Umbilical cord (tissue), 2 donors: ENCODE results near the gene ALDH3B1. TPM values are rescaled to one million over a fixed set of nuclear protein-coding genes. Genes with fewer than 3 reads are reported as not detected.

ENCODE experiments used
- DNase-seq: peaks from one replicate; pipeline ENCODE4 v3.0.0-alpha.2; 2015; ENCODE audit warnings: low spot score
- total RNA-seq: library from RNA; depleted of rRNA; stranded (reverse); fragments of >200 nt; gene quantifications from one replicate; pipeline ENCODE4 v1.2.3, GENCODE V29; 2014; ENCODE audit warnings: low replicate concordance; ENCODE audit not compliant: insufficient read depth

The ALDH3B1 gene
- total RNA-seq, 1 donor from 2014 or later: 19.0 TPM

GRCh38 chr11:68013611-68014156, 3.6 kb downstream of the ALDH3B1 start:
- no peak for DNase-seq

- DNase-seq: no peak
Measured at GRCh38 chr11:68014157-68014946, 4.2 kb downstream of the ALDH3B1 start.

- no peak for DNase-seq
Measured at GRCh38 chr11:68014947-68015447, 4.9 kb downstream of the ALDH3B1 start.

GRCh38 chr11:68015467-68015866, 5.3 kb downstream of the ALDH3B1 start:
- DNase-seq: no peak

GRCh38 chr11:68016161-68016903, 6.2 kb downstream of the ALDH3B1 start:
- DNase-seq: no peak

DNA sequence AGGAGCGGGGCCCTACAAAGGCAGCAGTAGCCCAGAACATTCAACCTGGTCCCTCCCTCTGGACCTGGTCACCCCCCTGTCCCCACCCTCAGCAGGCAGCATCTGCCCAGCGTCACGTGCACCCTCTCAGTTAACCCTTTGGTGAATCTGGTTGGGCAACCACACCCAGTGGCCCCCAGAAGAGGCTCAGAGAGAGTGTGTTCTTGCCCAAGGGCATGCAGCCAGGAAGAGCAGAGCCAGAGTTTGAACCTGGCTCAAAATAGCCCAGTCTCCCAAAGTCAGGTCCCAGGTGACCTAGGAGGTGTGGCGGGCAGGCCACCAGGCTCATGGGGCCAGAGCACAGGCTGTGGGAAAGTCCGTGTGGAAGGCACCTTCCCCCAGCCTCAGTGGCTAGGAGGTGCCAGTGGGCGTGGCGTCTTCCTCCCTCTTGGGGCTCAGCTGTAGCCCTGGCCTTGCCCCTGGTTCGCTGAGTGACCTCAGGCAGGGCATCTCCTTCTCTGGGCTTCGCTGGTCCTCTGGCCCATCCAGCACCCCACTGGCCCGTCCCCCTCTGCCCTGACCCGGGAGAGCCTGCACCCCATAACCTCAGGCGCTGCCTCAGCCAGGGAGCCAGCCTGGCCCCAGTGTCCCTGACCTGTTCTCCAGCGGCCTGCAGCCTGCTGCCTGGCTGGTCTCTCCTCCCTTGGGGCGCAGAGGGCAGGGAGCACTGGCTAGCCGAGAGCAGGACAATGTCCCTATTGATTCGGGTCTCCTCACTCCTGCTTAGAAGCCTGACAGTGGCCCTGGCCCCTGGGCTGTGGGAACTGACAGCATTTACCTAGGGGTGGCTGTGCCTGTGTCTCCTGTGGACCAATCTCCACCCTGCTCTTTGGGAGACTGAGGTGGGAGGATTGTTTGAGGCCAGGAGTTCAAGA, 7.0 kb downstream of the ALDH3B1 start:
- DNase-seq: peak; percentile 25

DNA sequence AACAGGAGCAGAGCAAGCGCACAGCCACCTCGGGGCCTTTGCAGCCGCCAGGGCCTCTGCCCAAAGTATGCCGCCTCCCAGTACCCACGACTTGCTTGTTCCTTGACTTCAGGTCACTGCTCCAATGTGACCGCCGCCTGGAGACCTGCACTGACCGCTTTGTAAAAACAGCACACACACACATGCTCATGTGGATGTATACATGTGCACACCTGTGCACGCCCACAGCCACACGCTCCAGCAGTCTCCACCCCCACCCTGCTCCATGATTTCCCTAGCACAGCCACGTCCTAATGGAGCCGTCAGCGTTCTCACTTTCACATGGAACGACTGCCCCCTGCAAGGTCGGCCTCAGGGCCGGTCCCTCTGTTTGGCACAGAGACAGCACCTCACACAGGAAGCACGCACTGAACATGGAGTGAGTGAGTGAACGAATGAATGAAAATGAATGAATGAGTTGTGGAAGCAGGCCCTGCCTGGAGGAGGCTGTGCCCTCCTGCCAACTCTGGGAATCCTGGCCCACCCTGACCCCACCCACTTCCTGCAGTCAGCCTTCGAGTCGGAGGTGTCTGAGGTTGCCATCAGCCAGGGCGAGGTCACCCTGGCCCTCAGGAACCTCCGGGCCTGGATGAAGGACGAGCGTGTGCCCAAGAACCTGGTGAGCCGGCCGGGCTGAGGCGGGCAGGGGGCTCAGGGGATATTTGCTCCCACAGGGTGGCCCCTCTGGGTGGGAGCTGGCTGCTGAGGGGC, 8.0 kb downstream of the ALDH3B1 start:
- DNase-seq: no peak

DNA sequence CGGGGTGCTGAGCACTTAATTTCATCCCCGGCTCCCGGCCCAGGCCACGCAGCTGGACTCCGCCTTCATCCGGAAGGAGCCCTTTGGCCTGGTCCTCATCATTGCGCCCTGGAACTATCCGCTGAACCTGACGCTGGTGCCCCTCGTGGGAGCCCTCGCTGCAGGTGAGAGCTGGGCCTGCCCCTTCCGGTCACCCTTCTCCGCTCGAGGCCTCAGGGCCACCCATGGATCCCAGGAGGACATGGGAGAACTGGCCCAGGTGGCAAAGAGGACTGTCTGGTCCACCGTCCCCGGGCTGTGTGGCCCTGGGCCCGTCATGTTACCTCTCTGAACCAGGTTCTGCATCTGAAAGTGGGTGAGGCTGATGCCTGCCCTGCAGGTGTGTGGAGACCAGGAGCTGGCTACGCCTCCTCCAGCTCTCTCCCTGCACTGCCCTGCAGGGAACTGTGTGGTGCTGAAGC, 8.6 kb downstream of the ALDH3B1 start:
- DNase-seq: no peak

GRCh38 chr11:68019486-68019885, 9.4 kb downstream of the ALDH3B1 start:
- no peak for DNase-seq

- peak; percentile 33 for DNase-seq
Measured at GRCh38 chr11:68020575-68020974, 10.4 kb downstream of the ALDH3B1 start.

GRCh38 chr11:68021167-68021787, 11.2 kb downstream of the ALDH3B1 start:
- no peak for DNase-seq

GRCh38 chr11:68022531-68022930, 12.4 kb downstream of the ALDH3B1 start:
- no peak for DNase-seq

- DNase-seq: no peak
Measured at GRCh38 chr11:68024508-68024907, 14.4 kb downstream of the ALDH3B1 start.

DNA sequence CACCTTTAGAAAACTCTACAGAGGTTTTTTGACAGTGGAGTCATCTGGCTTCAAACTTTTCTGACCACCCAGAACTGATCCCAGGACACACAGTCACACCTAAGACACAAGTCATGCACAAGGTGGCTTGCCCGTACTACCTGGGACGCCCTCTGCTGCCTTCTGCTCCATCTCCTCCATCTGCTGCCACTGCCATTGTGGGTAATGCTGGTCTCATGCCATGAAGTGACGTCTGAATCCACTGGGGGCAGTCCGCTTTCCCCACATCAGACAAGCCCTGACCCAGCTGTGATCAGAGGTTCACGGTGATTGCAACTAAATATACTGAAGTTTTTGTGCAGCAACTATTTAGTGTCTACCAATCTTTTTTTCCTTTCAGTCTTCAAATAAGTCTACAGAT, 14.9 kb downstream of the ALDH3B1 start:
- no peak for DNase-seq

- DNase-seq: no peak
Measured at GRCh38 chr11:68026391-68027105, 16.4 kb downstream of the ALDH3B1 start.

GRCh38 chr11:68027667-68028066, 17.5 kb downstream of the ALDH3B1 start:
- no peak for DNase-seq

- no peak for DNase-seq
Measured at GRCh38 chr11:68028802-68029545, 18.8 kb downstream of the ALDH3B1 start.

DNA sequence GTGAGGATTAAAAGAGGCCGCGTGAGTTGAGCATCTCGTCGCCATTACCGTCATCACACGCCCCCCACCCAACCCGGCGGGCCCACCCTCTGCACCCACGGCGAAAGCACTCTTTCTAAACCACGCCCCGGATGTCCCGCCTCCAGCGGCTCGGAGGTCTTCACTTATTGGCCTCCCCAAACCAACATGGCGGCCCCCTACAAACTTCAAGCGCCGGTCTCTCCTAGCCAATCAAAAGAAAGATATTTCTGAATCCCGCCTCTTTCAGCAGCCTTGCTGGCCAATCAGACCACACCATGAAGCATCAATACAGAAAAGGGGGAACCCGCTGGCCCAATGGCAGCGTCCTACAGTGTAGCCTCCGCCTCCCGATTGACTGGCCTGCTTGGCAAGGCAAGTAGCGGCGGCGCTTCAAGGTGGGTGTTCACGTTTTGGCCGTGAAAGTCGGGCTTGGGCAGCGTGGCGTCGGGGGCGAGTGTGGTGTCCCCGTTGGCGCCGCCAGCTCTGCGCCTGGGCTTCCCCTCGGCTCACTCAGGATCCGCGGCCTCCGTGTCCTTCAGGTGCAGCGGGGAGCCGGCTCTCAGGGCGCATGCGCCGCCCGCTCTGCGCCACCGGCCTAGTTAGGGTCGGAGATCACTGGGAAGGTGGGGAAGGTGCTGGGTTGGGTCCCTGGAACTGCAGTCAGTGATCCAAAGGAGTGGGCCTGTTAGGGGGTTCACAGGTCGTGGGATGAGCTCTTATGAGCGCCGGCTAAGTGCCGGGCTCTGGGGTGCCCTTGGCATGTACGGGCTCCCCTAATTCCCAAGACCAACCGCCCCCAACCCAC, 20.4 kb downstream of the ALDH3B1 start, which contains the start of gene NDUFS8:
Gene NDUFS8, plus strand, starts transcription at position 364 of the 826 bp plus-strand sequence. CDS start 1,471 bp downstream, outside the sequence.
- DNase-seq: peak; percentile 100
